ENCODE measurements around the gene GRK3. TPM values are rescaled to one million over a fixed set of nuclear protein-coding genes. Genes with fewer than 3 reads are reported as not detected.

GRK3 gene
- total RNA-seq, 3 donors from 2014 or later, result 14.4 to 49.1 (median 16.7) TPM

DNA sequence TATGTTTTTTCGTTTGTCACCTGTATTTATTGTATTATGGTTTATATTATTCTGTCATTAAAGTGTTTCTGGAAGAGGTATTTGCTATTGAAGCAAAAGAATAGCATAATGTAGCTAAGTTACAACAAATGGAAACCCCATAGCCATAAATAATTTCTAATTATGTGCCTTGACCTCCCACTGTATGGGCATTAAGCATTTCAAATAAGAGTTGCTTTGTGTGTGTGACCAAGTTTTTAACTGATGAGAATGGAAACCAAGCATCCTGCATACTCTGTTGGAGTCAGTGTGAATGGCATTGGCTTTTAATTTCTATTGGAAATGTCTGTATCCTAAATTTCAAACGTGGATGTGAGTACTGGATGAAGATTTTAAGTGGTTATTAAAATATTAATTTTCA, 115.6 kb downstream of the GRK3 start:
- Histone ChIP-seq H3K27me3 (no peaks in the 10 kb centered on the region), H3K9me3 (no peaks in the 10 kb centered on the region), H3K4me3 (no peak overlapping the region), H3K27ac (no peak overlapping the region), H3K36me3 (no peaks in the 10 kb centered on the region), H3K4me1 (no peaks in the 10 kb centered on the region)
- DNase-seq (ENCODE audit: low spot score in 2 of 2), result no peak
- intact Hi-C loops (cut with DNase I; ENCODE audit: low total_unique reads), result no loop called here
- TF ChIP-seq POLR2AphosphoS5 (IDR thresholded peaks at IDR 0.05) (no peak), POLR2A (IDR thresholded peaks at IDR 0.05) (no peak)
- TF ChIP-seq, protein P1, sequence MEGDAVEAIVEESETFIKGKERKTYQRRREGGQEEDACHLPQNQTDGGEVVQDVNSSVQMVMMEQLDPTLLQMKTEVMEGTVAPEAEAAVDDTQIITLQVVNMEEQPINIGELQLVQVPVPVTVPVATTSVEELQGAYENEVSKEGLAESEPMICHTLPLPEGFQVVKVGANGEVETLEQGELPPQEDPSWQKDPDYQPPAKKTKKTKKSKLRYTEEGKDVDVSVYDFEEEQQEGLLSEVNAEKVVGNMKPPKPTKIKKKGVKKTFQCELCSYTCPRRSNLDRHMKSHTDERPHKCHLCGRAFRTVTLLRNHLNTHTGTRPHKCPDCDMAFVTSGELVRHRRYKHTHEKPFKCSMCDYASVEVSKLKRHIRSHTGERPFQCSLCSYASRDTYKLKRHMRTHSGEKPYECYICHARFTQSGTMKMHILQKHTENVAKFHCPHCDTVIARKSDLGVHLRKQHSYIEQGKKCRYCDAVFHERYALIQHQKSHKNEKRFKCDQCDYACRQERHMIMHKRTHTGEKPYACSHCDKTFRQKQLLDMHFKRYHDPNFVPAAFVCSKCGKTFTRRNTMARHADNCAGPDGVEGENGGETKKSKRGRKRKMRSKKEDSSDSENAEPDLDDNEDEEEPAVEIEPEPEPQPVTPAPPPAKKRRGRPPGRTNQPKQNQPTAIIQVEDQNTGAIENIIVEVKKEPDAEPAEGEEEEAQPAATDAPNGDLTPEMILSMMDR (IDR thresholded peaks at IDR 0.05), result no peak

DNA sequence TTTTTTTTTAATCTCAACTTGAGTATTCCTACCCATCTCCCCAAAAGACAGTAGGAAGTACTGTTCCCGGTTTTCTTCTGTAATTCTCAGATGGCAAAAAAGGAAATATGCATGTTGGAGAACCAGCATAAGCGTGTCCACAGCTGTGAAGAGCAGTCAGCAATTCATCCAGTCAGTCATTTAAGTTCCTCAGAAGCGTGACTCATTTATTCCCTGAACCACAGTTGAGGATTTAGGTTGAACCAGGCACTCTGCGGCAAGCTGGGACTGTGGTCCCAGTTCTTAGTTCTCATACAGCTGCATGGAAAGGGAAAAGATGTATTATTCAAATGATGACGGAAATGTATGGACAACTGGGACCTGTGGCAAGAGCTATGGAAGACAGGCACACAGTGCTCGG, 116.5 kb downstream of the GRK3 start:
- TF ChIP-seq POLR2A (IDR thresholded peaks at IDR 0.05) (no peak), POLR2AphosphoS5 (IDR thresholded peaks at IDR 0.05) (no peak)
- TF ChIP-seq, protein P1 (IDR thresholded peaks at IDR 0.05), result no peak
- intact Hi-C loops (cut with DNase I; ENCODE audit: low total_unique reads), result no loop called here
- Histone ChIP-seq H3K27me3 (no peaks in the 10 kb centered on the region), H3K36me3 (no peaks in the 10 kb centered on the region), H3K27ac (no peak overlapping the region), H3K4me3 (no peak overlapping the region), H3K4me1 (no peaks in the 10 kb centered on the region), H3K9me3 (no peaks in the 10 kb centered on the region)
- DNase-seq (ENCODE audit: low spot score in 2 of 2), result no peak

DNA sequence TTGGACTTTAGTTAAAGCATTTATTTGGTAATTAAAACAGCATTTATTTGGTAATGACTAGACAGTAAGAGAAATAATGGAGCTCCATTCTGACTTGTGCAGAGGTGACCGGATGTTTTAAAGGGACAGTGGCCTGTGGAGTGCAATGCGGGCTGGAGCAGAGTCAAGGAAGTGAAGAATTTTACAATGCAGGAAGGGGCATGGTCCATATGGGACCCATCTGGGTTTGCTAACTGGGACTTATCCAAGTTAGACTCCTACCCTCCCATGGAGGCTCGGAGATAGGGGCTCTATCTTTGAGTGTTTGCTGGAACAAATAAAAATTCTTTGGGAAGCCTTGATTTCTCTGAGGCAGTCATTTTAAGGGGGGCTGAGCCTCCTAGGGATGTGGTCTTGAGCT, 117.6 kb downstream of the GRK3 start:
- intact Hi-C loops (cut with DNase I; ENCODE audit: low total_unique reads), result no loop called here
- Histone ChIP-seq H3K27me3 (no peaks in the 10 kb centered on the region), H3K4me3 (no peak overlapping the region), H3K27ac (no peak overlapping the region), H3K4me1 (no peaks in the 10 kb centered on the region), H3K36me3 (no peaks in the 10 kb centered on the region), H3K9me3 (no peaks in the 10 kb centered on the region)
- no peak for DNase-seq (ENCODE audit: low spot score in 2 of 2)
- TF ChIP-seq POLR2AphosphoS5 (IDR thresholded peaks at IDR 0.05), result no peak
- TF ChIP-seq, protein P1 (IDR thresholded peaks at IDR 0.05), result no peak
- no peak for TF ChIP-seq POLR2A (IDR thresholded peaks at IDR 0.05)

DNA sequence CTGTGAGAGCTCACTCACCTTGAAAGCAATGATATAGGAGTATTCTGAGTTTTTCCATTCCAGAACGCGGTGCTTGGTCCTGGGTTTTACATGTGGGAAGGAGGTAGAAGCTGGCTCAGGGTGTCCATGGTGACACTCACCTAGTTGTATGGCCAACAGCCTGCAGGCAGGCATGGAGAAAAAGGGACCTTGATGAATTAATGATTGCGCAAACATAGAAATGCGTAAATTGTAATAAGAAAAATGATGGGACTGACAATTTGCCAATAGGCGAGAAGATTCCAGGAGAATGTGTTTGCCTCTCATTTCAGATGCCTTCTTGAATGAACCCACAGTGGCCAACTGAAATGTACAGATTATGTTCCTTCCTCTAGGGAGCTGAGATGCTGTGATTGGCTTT, 124.2 kb downstream of the GRK3 start:
- H3K27me3 ChIP-seq, result no peaks in the 10 kb centered on the region
- H3K9me3 ChIP-seq, result no peaks in the 10 kb centered on the region
- no peaks in the 10 kb centered on the region for H3K36me3 ChIP-seq
- no peak overlapping the region for H3K4me3 ChIP-seq
- DNase-seq (ENCODE audit: low spot score in 2 of 2), result no peak
- intact Hi-C loops (cut with DNase I; ENCODE audit: low total_unique reads), result no loop called here
- TF ChIP-seq POLR2AphosphoS5 (IDR thresholded peaks at IDR 0.05) (no peak), POLR2A (IDR thresholded peaks at IDR 0.05) (no peak)
- TF ChIP-seq, protein P1 (IDR thresholded peaks at IDR 0.05), result no peak
- no peaks in the 10 kb centered on the region for H3K4me1 ChIP-seq
- H3K27ac ChIP-seq, result no peak overlapping the region

DNA sequence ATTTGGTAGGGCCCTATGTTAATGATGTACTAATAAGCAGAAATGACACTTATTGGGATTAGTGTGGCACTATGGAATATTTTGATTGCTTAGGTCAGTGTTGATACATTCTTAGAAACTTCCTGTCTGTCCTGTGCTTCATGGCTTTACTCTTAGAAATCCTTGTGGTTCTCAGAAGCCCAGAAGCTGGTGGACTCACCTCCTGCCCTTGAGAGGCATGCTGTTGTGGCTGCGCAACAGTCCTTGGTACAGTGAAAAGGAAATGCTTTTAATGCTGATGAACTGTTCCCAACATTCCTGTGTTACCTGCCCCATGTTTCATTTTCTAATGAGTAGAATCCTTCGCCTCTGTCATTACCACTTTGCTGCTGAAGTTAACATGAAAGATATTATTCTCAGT, 125.2 kb downstream of the GRK3 start:
- Histone ChIP-seq H3K4me1 (no peaks in the 10 kb centered on the region), H3K36me3 (no peaks in the 10 kb centered on the region), H3K9me3 (no peaks in the 10 kb centered on the region), H3K27ac (no peak overlapping the region), H3K27me3 (no peaks in the 10 kb centered on the region), H3K4me3 (no peak overlapping the region)
- TF ChIP-seq POLR2AphosphoS5 (IDR thresholded peaks at IDR 0.05) (no peak), POLR2A (IDR thresholded peaks at IDR 0.05) (no peak)
- TF ChIP-seq, protein P1 (IDR thresholded peaks at IDR 0.05), result no peak
- DNase-seq (ENCODE audit: low spot score in 2 of 2), result no peak
- intact Hi-C loops (cut with DNase I; ENCODE audit: low total_unique reads), result no loop called here
